Endothelial cell of hepatic sinusoid (primary cell): ENCODE results near the gene SHISAL1.

Experiments
- in situ Hi-C: cut with HindIII; loops from 2 replicates; pipeline ENCODE4 v1.10.0; 2017; ENCODE audit warnings: low sequenced_read_pairs

The SHISAL1 gene

GRCh38 chr22:44214764-44215163, 98.0 kb downstream of the SHISAL1 start:
- in situ Hi-C loops: no loop called here

DNA sequence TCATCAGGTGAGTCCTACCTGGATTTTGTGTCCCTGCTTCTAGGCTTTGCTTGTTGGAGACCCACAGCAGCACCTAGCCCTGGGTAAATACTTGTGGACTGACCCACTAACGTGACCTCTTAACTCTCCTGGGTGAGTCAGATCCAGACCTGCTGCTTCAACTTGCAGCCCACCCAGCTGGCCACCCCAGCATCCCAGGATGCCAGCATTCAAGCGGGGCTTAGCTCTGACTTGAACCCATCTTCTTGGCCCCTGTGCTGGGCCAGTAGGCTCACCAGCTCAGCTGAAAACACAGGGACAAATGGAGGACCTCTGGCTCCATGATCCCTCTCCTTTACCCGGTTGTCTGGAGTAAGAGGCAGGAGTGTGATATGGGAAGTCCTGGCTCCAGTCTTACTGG, 98.6 kb downstream of the SHISAL1 start:
- in situ Hi-C loops: no loop called here

- in situ Hi-C loops: no loop called here
These were observed 99.2 kb downstream of the SHISAL1 start for GRCh38 chr22:44213489-44214043.

- in situ Hi-C loops: no loop called here
These were observed 99.8 kb downstream of the SHISAL1 start for GRCh38 chr22:44212936-44213335.

DNA sequence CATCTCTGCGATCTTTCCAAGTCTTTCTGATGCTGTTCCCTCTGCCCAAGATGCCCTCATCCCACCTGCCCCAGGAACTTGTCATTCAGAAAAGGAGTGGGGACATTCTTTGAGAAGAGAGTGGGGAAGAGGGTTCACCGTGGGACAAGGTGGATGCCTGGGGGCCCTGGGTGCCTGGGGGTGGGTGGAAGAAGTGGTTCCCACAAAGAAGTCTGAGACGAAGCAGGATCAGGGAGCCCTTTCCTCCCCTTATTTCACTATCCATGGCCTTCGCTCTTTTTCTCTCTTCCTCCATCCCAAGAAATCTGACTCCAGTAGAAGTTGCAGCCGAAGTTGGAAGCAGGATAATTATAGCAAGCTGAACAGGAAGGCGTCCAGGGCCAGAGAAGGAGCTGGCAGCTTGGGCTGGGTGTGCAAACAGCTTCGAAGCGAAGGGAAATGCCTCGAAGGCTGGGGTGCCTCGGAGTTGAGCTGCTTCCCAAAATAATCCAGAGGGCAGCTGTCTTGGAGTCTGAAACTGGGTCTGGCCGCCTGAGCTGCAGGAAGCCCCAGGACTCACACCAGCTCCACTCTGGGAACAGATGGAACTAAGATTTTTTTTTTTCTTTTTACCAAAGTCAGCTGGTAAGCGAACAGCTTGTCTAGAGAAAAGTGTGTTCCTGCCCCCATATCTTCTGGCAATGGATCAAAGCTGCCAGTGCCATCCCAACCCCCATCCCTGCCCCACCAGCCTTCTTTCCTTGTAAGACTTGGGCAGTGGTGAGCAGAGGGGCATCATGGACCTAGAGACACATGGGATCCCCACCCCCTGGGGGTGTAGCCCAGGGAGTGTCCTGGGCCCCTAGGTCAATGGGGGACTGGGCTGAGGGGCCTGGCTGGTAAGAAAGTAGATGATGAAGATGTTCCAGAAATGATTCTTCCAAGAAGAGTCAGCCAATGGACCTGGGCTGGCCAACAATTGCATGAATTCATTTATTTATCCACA, 100.5 kb downstream of the SHISAL1 start:
- in situ Hi-C loops: no loop called here

GRCh38 chr22:44211256-44211945, 101.3 kb downstream of the SHISAL1 start:
- in situ Hi-C loops: no loop called here

GRCh38 chr22:44210722-44211121, 102.0 kb downstream of the SHISAL1 start:
- in situ Hi-C loops: no loop called here

- in situ Hi-C loops: no loop called here
These were observed 103.4 kb downstream of the SHISAL1 start for GRCh38 chr22:44209343-44209742.

DNA sequence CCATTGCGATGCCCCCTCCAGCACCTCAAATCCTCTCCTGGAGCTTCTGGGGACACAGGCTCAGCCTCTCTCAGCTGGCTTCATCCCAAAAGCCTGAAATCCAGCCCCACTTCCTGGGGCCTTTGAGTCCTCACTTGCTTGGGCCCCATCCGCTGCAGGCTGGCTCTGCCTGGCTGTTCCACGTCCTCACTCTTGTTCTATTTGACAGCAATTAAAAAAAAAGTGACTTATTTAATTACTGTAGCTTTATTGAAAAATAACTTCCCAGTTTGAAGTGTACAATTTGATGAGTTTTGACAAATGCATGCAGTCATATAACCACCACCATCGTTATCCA, 104.8 kb downstream of the SHISAL1 start:
- in situ Hi-C loops: no loop called here

DNA sequence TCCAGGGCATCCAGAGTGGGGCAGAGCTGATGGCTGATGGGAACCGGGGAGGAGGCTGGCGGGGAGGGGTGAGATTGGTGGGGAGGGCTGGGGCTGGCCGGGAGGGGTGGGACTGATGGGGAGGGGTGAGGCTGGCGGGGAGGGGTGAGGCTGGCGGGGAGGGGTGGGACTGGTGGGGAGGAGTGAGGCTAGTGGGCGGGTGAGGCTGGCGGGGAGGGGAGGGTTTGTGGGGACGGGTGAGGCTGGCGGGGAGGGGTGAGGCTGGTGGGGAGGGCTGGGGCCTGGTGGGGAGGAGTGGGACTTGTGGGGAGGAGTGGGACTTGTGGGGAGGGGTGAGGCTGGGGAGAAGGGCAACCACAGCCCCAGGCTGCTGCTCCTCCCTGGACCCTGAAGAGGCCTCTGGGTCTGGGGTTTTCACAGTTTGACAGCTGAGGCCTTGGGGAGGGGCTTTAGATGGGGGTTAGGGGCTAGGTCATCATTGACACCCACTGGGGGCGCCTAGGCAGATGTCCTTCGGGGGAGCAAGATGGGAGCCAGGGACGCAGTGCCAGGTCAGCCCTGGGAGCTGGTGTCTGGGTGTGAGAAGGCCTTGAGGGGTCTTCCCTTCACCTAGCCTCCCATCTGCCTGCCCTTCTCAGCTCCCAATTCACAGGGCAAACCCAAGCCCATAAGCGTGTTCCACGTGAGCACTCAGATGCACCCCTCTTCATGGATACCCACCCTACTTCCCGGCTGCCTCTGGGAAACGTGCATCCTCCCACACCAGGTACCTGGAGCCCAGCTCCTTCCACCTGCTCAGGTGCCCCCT, 105.4 kb downstream of the SHISAL1 start:
- in situ Hi-C loops: no loop called here

GRCh38 chr22:44206696-44207095, 106.1 kb downstream of the SHISAL1 start:
- in situ Hi-C loops: no loop called here

DNA sequence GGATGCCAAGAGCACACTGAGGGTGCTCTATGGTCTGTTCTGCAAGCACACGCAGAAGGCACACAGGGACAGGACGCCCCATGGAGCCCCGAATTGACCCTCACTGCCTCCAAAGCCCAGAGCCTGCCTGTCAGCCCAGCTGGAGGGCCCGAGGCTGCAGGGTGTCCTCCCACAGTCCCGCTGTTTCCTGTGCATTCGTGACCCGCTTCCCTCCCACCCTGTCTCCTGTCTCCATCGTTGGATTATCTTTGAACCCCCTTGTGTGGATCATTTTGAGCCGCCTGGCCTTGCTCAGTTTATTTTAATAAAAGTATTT, 106.5 kb downstream of the SHISAL1 start:
- in situ Hi-C loops: no loop called here

- in situ Hi-C loops: no loop called here
These were observed 107.0 kb downstream of the SHISAL1 start for GRCh38 chr22:44205516-44206329.

DNA sequence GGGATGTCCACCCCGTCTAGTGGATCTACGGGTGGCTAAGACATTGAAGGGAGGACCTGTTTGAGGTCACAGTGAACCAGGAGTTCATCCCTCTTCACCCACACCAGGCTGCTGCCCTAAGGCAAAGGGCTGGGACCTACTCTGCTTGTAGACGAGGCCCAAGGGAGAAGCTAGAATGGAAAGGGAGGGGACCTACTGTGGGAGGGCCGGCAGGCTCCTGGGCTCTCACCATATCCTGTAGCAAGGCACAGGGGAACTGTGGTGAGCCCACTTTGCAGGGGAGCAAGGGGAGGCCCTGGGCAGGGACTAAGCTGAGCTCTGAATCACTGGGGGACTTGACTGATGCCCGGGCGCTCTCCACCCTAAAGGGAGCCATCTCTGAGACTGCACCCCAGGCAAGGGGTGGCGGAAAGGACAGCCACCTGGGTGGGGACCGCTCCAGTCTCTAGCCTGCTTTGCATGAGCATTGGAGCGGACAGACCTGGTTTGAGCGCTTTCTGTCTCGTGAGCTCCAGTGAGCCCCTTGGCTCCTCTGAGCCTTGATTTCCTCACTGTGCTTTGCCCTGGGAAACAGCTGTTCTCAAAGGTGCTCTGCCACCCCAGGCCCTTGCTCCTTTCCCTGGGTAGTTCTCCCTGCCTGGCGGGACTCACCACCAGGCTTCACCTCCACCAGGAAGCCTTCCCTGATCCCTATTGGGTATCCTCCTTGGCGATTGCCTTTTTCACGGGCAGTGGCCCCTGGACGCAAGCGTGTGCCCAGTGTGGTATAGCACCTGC, 107.8 kb downstream of the SHISAL1 start:
- in situ Hi-C loops: no loop called here

GRCh38 chr22:44203203-44203602, 109.5 kb downstream of the SHISAL1 start:
- in situ Hi-C loops: no loop called here

DNA sequence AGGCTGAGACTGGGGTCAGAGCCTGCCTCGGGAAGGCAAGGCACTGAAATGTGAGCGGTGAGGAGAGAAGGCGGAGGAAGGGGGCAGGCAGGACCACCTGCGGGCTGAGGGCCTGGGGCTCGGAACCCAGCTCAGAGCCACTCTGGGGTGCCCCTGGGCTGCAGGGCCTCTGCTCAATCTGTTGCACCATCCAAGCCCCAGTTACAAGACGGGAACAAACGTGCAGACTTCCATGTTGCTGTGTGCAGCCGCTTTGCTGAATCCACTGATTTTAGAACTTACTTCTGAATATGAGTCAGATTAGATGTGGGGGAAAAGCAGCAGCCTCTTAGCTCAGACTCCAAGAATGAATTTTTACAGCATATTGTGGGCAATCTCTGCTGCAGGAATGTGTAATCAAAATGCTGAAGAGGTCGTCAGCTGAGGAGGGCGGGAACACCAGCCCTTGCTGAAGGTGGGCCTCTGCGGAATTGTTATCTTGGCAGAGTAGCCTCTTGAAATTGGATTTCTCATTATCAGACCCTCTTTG, 110.4 kb downstream of the SHISAL1 start:
- in situ Hi-C loops: no loop called here

- in situ Hi-C loops: no loop called here
These were observed 111.1 kb downstream of the SHISAL1 start for GRCh38 chr22:44201665-44202064.

- in situ Hi-C loops: no loop called here
These were observed 111.7 kb downstream of the SHISAL1 start for GRCh38 chr22:44200855-44201550.

DNA sequence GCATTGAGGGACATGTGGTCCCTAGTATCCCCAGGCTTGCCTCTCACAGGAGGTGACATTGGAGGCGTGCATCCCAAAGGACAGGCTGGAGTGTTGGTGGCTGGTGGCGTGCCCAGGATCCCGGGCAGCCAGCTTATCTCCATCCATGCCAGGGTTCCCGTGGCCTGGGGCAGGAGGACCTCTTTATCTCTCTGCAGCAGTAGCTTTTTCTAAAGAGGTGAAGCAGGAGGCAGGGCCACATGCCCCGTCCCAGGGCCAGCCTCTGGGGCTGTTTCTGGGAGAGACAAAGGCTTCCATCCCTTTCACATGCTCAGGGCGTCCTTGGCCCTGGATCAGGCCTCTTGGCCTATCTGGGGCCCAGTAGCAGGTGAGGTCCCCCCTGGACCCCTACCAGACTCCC, 112.3 kb downstream of the SHISAL1 start:
- in situ Hi-C loops: no loop called here
